Calu3 (cell line): ENCODE results near the gene LAIR2. TPM values are rescaled to one million over a fixed set of nuclear protein-coding genes. Genes with fewer than 3 reads are reported as not detected.

Experiments used
- BruUV-seq: library from RNA; stranded (reverse); fragments of 400-500 nt; replicated peaks from 2 replicates; lab custom pipeline; 2021; lab: Mats Ljungman, UMichigan
- CTCF ChIA-PET: fragments of 300-600 bp; sonication (Branson Sonifier 250); formaldehyde crosslinking; loops from one replicate; lab custom pipeline; 2022; ENCODE audit warnings: antibody characterized with exemption; lab: Charles Lee
- DNase-seq: peaks from one replicate; pipeline ENCODE4 v3.0.0; 2022
- H3K27ac Mint-ChIP-seq: one replicate; pipeline ENCODE4 v1.8.0; 2022; ENCODE audit warnings: mixed read lengths; ENCODE audit not compliant: unreplicated experiment
- H3K27me3 Mint-ChIP-seq: one replicate; pipeline ENCODE4 v1.8.0; 2022; ENCODE audit warnings: mixed read lengths; ENCODE audit not compliant: unreplicated experiment
- H3K36me3 Mint-ChIP-seq: one replicate; pipeline ENCODE4 v1.8.0; 2022; ENCODE audit warnings: mild to moderate bottlenecking, moderate library complexity, mixed read lengths; ENCODE audit not compliant: insufficient read depth, unreplicated experiment
- H3K4me1 Mint-ChIP-seq: one replicate; pipeline ENCODE4 v1.8.0; 2022; ENCODE audit warnings: mild to moderate bottlenecking, low read depth, mixed read lengths; ENCODE audit not compliant: unreplicated experiment
- H3K4me3 Mint-ChIP-seq: one replicate; pipeline ENCODE4 v1.8.0; 2022; ENCODE audit warnings: mild to moderate bottlenecking, low read depth, moderate library complexity, mixed read lengths; ENCODE audit not compliant: unreplicated experiment
- H3K9me3 Mint-ChIP-seq: one replicate; pipeline ENCODE4 v1.8.0; 2022; ENCODE audit warnings: low read depth, mixed read lengths; ENCODE audit not compliant: unreplicated experiment
- intact Hi-C: fragments of 100-400 bp; cut with micrococcal nuclease; formaldehyde crosslinking; loops from one replicate; pipeline ENCODE4 v1.10.0; 2022; ENCODE audit not compliant: unreplicated experiment
- total RNA-seq: library from RNA; stranded (reverse); gene quantifications from 2 replicates; pipeline ENCODE4 v1.2.3, GENCODE V29; 2022
- TF ChIP-seq, protein P1 (sequence below): fragments of 200-600 bp; IDR thresholded peaks from one replicate; pipeline ENCODE4 v1.8.0; 2022; ENCODE audit warnings: antibody characterized with exemption; ENCODE audit not compliant: unreplicated experiment

LAIR2 gene
- total RNA-seq, 1 experiment from 2014 or later = not detected

DNA sequence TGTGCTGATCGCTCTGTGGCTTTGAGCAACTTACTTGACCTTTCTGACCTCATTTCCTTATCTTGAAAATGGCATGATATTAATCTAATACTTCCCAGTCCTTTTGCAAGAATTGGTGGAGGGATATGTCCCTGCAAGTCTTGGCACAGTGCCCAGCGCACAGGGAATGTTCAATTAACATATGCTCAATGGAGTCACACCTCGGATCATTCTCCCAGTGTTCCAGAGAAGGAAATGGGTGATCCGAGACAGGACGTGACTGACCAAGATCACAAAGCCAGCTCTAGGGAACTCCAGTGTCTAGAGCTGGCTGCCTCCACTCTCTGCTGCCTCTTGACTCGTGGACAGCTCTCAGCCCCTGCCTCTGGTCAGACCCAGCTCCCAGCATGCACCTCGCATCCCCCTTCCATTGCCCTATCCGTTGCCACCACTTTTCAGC lies 33.1 kb upstream of the LAIR2 start:
- Mint-ChIP-seq H3K27ac (no peak overlapping the region), H3K36me3 (peaks cover 17% of the 10 kb centered on the region), H3K27me3 (peaks cover 18% of the 10 kb centered on the region), H3K9me3 (no peaks in the 10 kb centered on the region), H3K4me1 (peaks cover 39% of the 10 kb centered on the region), H3K4me3 (peak overlapping the region; percentile 73)
- BruUV-seq = no TSS peak
- CTCF ChIA-PET = interaction anchor here (0.6 kb wide), 1 partner anchor 30 kb away, joined by 4 read pairs; no protein-coding TSS in a partner anchor
- TF ChIP-seq, protein P1, sequence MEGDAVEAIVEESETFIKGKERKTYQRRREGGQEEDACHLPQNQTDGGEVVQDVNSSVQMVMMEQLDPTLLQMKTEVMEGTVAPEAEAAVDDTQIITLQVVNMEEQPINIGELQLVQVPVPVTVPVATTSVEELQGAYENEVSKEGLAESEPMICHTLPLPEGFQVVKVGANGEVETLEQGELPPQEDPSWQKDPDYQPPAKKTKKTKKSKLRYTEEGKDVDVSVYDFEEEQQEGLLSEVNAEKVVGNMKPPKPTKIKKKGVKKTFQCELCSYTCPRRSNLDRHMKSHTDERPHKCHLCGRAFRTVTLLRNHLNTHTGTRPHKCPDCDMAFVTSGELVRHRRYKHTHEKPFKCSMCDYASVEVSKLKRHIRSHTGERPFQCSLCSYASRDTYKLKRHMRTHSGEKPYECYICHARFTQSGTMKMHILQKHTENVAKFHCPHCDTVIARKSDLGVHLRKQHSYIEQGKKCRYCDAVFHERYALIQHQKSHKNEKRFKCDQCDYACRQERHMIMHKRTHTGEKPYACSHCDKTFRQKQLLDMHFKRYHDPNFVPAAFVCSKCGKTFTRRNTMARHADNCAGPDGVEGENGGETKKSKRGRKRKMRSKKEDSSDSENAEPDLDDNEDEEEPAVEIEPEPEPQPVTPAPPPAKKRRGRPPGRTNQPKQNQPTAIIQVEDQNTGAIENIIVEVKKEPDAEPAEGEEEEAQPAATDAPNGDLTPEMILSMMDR = no peak
- intact Hi-C loops = no loop called here
- no peak for DNase-seq

DNA sequence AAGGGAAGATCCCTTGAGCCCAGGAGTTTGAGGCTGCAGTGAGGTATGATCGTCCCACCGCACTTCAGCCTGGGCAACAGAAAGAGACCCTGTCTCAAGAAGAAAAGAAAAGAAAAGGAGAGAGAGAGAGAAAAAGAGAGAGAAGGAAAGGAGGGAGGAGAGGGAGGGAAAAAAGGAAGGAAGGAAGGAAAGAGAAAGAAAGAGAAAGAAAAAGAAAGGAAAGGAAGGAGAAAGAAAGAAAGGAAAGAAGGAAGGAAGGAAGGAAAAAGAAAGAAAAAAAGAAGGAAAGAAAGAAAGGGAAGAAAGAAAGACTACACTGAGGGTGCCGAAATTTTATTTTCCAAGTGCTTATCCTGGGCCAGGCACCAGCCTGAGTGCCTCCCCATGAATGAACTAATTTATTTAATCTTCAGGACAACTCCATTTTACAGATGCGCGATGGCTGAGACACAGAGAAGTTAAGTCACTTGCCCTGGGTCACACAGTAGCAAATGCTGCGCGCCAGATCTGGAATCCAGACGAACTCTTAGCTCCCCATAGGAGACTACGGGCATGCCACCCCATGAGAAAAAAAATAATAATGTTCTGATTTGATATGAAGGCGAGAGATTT lies 32.2 kb upstream of the LAIR2 start:
- H3K27ac Mint-ChIP-seq = peak overlapping the region; percentile 34
- TF ChIP-seq, protein P1 = no peak
- CTCF ChIA-PET = no interaction called here
- peaks cover 12% of the 10 kb centered on the region for H3K36me3 Mint-ChIP-seq
- peak overlapping the region; percentile 73 for H3K4me3 Mint-ChIP-seq
- H3K27me3 Mint-ChIP-seq = peaks cover 18% of the 10 kb centered on the region
- no peaks in the 10 kb centered on the region for H3K9me3 Mint-ChIP-seq
- H3K4me1 Mint-ChIP-seq = peaks cover 39% of the 10 kb centered on the region
- BruUV-seq = TSS peak; percentile 70
- intact Hi-C loops = no loop called here
- DNase-seq = no peak

DNA sequence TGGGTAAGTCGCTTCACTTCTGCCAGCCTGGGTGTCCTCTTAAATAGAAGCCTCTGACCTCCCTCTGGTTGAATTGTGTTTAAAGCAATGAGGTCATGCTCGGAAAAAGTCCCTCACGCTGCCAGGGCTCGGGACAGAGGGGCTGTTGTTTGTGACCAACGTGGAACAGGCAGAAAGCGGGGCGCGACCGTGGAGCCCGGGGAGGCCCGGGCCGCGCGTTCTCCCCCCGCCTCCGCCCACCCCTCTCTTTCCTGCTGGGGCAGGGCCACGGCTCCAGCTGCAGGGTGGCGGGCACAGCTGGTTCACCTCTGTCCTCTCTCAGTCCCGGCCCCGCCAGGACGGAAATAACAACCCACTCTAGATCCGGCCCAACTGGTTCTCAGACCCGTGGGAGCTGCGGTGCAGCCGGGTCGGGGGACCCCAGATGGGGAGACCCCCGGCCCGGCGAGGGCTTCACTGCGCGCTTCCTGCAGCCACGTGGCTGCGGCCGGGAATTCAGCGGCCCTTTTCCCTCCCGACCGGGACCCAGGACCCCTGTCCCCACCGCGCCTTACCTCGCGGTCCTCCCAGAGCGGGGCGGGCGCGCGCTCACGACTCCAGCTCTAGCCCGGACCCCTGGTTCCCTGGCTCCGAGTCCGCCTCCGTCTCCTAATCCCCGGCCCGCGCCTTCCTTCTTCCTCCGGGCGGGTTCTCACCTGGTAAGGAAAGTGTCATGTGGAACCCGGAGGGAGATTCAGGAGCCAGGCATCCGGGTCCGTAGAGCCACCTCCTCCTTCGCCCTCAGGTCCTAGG lies 31.4 kb upstream of the LAIR2 start:
- peak; percentile 52 for DNase-seq
- CTCF ChIA-PET = interaction anchor here (0.7 kb wide), 2 partner anchors 42 to 102 kb away, joined by 3 read pairs; no protein-coding TSS in a partner anchor
- no TSS peak for BruUV-seq

More for the DNA sequence above, 31.4 kb upstream of the LAIR2 start:
- peak overlapping the region; percentile 34 for H3K27ac Mint-ChIP-seq
- H3K4me1 Mint-ChIP-seq = peaks cover 39% of the 10 kb centered on the region
- H3K9me3 Mint-ChIP-seq = no peaks in the 10 kb centered on the region
- H3K36me3 Mint-ChIP-seq = peaks cover 12% of the 10 kb centered on the region
- H3K4me3 Mint-ChIP-seq = peak overlapping the region; percentile 73
- TF ChIP-seq, protein P1 = no peak
- intact Hi-C loops = no loop called here
- H3K27me3 Mint-ChIP-seq = peaks cover 21% of the 10 kb centered on the region
